GM12874 (cell line): ENCODE results near the gene RBMS3.

Experiments
- CTCF ChIP-seq: IDR thresholded peaks from 2 replicates; pipeline ENCODE4 v1.5.1; 2011; ENCODE audit warnings: low read depth, mild to moderate bottlenecking, control low read depth, low read length, moderate library complexity; ENCODE audit not compliant: insufficient read depth

RBMS3 gene

GRCh38 chr3:29280404-29281093 lies at the start of gene RBMS3:
TSS of gene RBMS3 (plus strand) at chr3:29281071.
- TF ChIP-seq CTCF: no peak

GRCh38 chr3:29236146-29236840 lies 44.6 kb upstream of the RBMS3 start:
- no peak for TF ChIP-seq CTCF

GRCh38 chr3:29239376-29239775 lies 41.5 kb upstream of the RBMS3 start:
- no peak for TF ChIP-seq CTCF

- TF ChIP-seq CTCF: no peak
Observed at GRCh38 chr3:29240248-29240647, 40.6 kb upstream of the RBMS3 start.

GRCh38 chr3:29240887-29241286 lies 40.0 kb upstream of the RBMS3 start:
- no peak for TF ChIP-seq CTCF

- TF ChIP-seq CTCF: no peak
Observed at GRCh38 chr3:29241855-29242254, 39.0 kb upstream of the RBMS3 start.

GRCh38 chr3:29242296-29242695 lies 38.6 kb upstream of the RBMS3 start:
- no peak for TF ChIP-seq CTCF
